ENCODE data around the gene PYROXD2. TPM values are rescaled to one million over a fixed set of nuclear protein-coding genes. Genes with fewer than 3 reads are reported as not detected.

Gene PYROXD2
- total and polyA plus RNA-seq, 10 of the 15 experiments (the other 5 are each of a cell fraction or from before 2014, with no cell fraction given): 4.8 to 15.8 (median 11.1) TPM

DNA sequence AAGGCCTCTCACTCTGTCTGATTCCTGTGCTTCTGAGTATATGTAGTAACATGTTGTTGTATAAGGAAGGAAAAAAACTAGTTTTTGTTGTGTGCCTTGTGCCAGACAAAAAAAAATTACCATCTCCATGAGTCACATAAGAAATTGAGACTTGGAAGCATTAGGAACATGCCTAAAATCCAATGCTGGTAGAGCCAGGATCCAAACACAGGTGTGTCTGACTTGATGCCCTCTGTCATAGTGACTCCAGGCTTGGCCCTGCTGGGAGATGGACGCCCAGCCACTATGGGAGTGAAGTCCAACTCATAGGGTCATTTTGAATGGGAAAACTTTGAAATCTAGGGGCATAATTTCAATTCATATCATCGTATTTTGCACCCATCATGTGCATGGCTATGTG is 38.0 kb downstream of the PYROXD2 start:
- ATAC-seq: no peak
- no peaks in the 10 kb centered on the region for H3K79me2 ChIP-seq (ENCODE audit: control insufficient read depth, insufficient read depth, low read length)
- H3K4me2 ChIP-seq (ENCODE audit: control insufficient read depth, insufficient read depth): no peak overlapping the region
- no peaks in the 10 kb centered on the region for H3K27me3 ChIP-seq (replicated peaks in 1 of 2; ENCODE audit: control insufficient read depth in 2 of 2, insufficient read depth in 2 of 2, low read length in 1 of 2)
- no peak overlapping the region for H3K27ac ChIP-seq (ENCODE audit: control insufficient read depth, insufficient read depth)
- H2AFZ ChIP-seq (ENCODE audit: control insufficient read depth, low read depth, low read length): no peak overlapping the region
- H3K9me3 ChIP-seq (replicated peaks; ENCODE audit: control insufficient read depth, insufficient read depth, low read length): no peaks in the 10 kb centered on the region; the same call in 2 of the 3 replicates
- no peak for TF ChIP-seq NR2F1 (conservative IDR thresholded peaks at IDR 0.05)
- TF ChIP-seq RELA (IDR thresholded peaks at IDR 0.05; ENCODE audit: borderline replicate concordance, partially characterized antibody): no peak
- TF ChIP-seq POU2F2 (IDR thresholded peaks at IDR 0.05; ENCODE audit: borderline replicate concordance, low read depth, low read length): no peak
- TF ChIP-seq ETV6 (conservative IDR thresholded peaks at IDR 0.05 in 1 of 2, IDR thresholded peaks at IDR 0.05 in 1 of 2; ENCODE audit: borderline replicate concordance in 1 of 2, low read depth in 1 of 2): no peak
- ChIA-PET CTCF (no interaction called here), POLR2A (no interaction called here), SMC1A (ENCODE audit: uncharacterized antibody, unreplicated experiment) (no interaction called here), RAD21 (ENCODE audit: unreplicated experiment) (no interaction called here)
- no peak for FAIRE-seq
- no peak overlapping the region for H3K9ac ChIP-seq (ENCODE audit: control insufficient read depth, insufficient read depth, low read length)
- H4K20me1 ChIP-seq (ENCODE audit: control insufficient read depth, insufficient read depth): no peaks in the 10 kb centered on the region; the same call in 1 of the 2 replicates
- 0% methylated on average over 2 of the region's 2 CpGs for WGBS (ENCODE audit: insufficient coverage, insufficient replicate concordance, low lambda C conversion rate, missing lambda C conversion rate)
- H3K4me1 ChIP-seq (ENCODE audit: control insufficient read depth, insufficient read depth, low read length): no peaks in the 10 kb centered on the region
- intact Hi-C loops (cut with micrococcal nuclease; ENCODE audit: unreplicated experiment) (no loop called here), in situ Hi-C loops (cut with MboI) (no loop called here)
- H3K36me3 ChIP-seq (ENCODE audit: control insufficient read depth in 2 of 2, insufficient read depth in 2 of 2, low read length in 1 of 2): no peaks in the 10 kb centered on the region
- DNase-seq (ENCODE audit: low read depth, low spot score): no peak
- no TSS peak for BruUV-seq (replicated peaks)
- H3K4me3 ChIP-seq: no peak overlapping the region

GRCh38 chr10:98376485-98376884 is 38.5 kb downstream of the PYROXD2 start:
- Histone ChIP-seq H3K4me3 (no peak overlapping the region), H3K36me3 (ENCODE audit: control insufficient read depth in 2 of 2, insufficient read depth in 2 of 2, low read length in 1 of 2) (no peaks in the 10 kb centered on the region), H3K4me2 (ENCODE audit: control insufficient read depth, insufficient read depth) (no peak overlapping the region), H3K9me3 (replicated peaks; ENCODE audit: control insufficient read depth, insufficient read depth, low read length) (no peaks in the 10 kb centered on the region; the same call in 2 of the 3 replicates), H4K20me1 (ENCODE audit: control insufficient read depth, insufficient read depth) (no peaks in the 10 kb centered on the region; the same call in 1 of the 2 replicates), H3K9ac (ENCODE audit: control insufficient read depth, insufficient read depth, low read length) (no peak overlapping the region), H3K27me3 (replicated peaks in 1 of 2; ENCODE audit: control insufficient read depth in 2 of 2, insufficient read depth in 2 of 2, low read length in 1 of 2) (no peaks in the 10 kb centered on the region), H3K27ac (ENCODE audit: control insufficient read depth, insufficient read depth) (no peak overlapping the region), H2AFZ (ENCODE audit: control insufficient read depth, low read depth, low read length) (no peak overlapping the region), H3K79me2 (ENCODE audit: control insufficient read depth, insufficient read depth, low read length) (no peaks in the 10 kb centered on the region), H3K4me1 (ENCODE audit: control insufficient read depth, insufficient read depth, low read length) (no peaks in the 10 kb centered on the region)
- 0% methylated on average over 1 of the region's 1 CpG for WGBS (ENCODE audit: insufficient coverage, insufficient replicate concordance, low lambda C conversion rate, missing lambda C conversion rate)
- CTCF ChIA-PET: no interaction called here
- POLR2A ChIA-PET: interaction anchor here (0.5 kb wide), 1 partner anchor 1133 kb away, joined by 4 read pairs; no protein-coding TSS in a partner anchor
- SMC1A ChIA-PET (ENCODE audit: uncharacterized antibody, unreplicated experiment): no interaction called here
- DNase-seq (ENCODE audit: low read depth, low spot score) (no peak), ATAC-seq (no peak), FAIRE-seq (no peak)
- in situ Hi-C loops (cut with MboI): no loop called here
- RAD21 ChIA-PET (ENCODE audit: unreplicated experiment): no interaction called here
- intact Hi-C loops (cut with micrococcal nuclease; ENCODE audit: unreplicated experiment): no loop called here
- no TSS peak for BruUV-seq (replicated peaks)
- no peak for TF ChIP-seq STAT1 (conservative IDR thresholded peaks at IDR 0.05)
- no peak for TF ChIP-seq EZH2 (IDR thresholded peaks at IDR 0.05; ENCODE audit: borderline replicate concordance, control insufficient read depth, low read depth, low read length)
- no peak for TF ChIP-seq TAF1 (IDR thresholded peaks at IDR 0.05; ENCODE audit: borderline replicate concordance, low read depth, low read length)
- TF ChIP-seq ZNF384 (IDR thresholded peaks at IDR 0.05; ENCODE audit: borderline replicate concordance, low read depth, low read length): no peak
- TF ChIP-seq, protein P1, sequence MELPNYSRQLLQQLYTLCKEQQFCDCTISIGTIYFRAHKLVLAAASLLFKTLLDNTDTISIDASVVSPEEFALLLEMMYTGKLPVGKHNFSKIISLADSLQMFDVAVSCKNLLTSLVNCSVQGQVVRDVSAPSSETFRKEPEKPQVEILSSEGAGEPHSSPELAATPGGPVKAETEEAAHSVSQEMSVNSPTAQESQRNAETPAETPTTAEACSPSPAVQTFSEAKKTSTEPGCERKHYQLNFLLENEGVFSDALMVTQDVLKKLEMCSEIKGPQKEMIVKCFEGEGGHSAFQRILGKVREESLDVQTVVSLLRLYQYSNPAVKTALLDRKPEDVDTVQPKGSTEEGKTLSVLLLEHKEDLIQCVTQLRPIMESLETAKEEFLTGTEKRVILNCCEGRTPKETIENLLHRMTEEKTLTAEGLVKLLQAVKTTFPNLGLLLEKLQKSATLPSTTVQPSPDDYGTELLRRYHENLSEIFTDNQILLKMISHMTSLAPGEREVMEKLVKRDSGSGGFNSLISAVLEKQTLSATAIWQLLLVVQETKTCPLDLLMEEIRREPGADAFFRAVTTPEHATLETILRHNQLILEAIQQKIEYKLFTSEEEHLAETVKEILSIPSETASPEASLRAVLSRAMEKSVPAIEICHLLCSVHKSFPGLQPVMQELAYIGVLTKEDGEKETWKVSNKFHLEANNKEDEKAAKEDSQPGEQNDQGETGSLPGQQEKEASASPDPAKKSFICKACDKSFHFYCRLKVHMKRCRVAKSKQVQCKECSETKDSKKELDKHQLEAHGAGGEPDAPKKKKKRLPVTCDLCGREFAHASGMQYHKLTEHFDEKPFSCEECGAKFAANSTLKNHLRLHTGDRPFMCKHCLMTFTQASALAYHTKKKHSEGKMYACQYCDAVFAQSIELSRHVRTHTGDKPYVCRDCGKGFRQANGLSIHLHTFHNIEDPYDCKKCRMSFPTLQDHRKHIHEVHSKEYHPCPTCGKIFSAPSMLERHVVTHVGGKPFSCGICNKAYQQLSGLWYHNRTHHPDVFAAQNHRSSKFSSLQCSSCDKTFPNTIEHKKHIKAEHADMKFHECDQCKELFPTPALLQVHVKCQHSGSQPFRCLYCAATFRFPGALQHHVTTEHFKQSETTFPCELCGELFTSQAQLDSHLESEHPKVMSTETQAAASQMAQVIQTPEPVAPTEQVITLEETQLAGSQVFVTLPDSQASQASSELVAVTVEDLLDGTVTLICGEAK (IDR thresholded peaks at IDR 0.05; ENCODE audit: borderline replicate concordance): no peak
- no peak for TF ChIP-seq STAT3 (IDR thresholded peaks at IDR 0.05; ENCODE audit: low read depth, low read length)

Measured in GM12878 (cell line).